B cell (primary cell): ENCODE data around the gene FAM222A.

Experiments
- CTCF ChIP-seq: fragments of 200-600 bp; IDR thresholded peaks from one replicate; pipeline ENCODE4 v1.8.0; 2022; ENCODE audit warnings: antibody characterized with exemption, mild to moderate bottlenecking
- EZH2 ChIP-seq: IDR thresholded peaks from 2 replicates; pipeline ENCODE4 v1.6.1; 2012; ENCODE audit warnings: borderline replicate concordance, low read depth, mild to moderate bottlenecking, moderate library complexity, low read length; ENCODE audit not compliant: insufficient read depth, poor library complexity, severe bottlenecking

- TF ChIP-seq CTCF (no peak), EZH2 (no peak)
Measured at GRCh38 chr12:109816870-109817269, 103.2 kb downstream of the FAM222A start.
